ENCODE results near the gene UST.

Gene UST, protein sequence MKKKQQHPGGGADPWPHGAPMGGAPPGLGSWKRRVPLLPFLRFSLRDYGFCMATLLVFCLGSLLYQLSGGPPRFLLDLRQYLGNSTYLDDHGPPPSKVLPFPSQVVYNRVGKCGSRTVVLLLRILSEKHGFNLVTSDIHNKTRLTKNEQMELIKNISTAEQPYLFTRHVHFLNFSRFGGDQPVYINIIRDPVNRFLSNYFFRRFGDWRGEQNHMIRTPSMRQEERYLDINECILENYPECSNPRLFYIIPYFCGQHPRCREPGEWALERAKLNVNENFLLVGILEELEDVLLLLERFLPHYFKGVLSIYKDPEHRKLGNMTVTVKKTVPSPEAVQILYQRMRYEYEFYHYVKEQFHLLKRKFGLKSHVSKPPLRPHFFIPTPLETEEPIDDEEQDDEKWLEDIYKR

DNA sequence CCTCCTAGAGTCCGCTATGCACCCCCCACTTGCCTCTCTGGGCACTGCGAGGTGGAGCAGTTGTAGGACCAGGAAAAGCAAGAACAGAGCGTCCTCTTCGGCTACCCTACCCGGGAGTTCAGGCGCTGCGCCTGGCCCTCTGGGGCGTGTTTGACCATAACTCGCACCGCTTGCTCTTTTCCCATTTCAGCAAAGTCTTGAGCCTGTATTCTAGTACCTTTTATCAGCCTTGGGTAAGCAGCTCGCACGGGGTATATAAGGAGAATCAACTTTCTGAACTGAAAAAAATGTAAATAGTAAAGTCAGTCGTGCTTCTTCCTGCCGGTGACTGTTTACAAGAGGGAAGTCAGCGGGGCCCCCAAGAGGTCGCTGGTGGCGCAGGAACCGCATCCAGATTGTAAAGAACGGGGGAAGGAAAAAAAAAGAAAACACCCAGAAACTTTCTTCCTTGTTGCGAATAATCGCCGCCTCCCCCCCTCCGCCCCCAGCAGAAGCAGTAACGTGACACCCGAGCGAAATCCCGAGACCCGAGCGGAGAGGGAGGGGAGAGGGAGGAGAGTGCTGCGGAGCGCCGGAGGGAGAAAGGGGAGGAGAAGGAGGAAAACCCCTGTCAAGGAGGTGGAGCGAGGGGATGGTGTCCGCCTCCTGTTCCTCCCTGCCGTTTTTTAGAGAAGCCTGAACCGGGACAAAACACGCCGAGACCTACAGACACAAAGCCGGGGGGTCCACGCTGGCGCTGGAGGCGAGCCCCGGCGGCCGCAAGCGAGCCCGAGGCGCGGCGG is at the start of gene UST:
UST (plus strand) TSS at position 668 of the 782 bp plus-strand sequence. CDS start 401 bp downstream, outside the sequence.
- in situ Hi-C loops (cut with MboI; ENCODE audit: low pct_unique_long_range_greater_than_20kb, low sequenced_read_pairs): no loop called here
- DNase-seq: peak; percentile 93

DNA sequence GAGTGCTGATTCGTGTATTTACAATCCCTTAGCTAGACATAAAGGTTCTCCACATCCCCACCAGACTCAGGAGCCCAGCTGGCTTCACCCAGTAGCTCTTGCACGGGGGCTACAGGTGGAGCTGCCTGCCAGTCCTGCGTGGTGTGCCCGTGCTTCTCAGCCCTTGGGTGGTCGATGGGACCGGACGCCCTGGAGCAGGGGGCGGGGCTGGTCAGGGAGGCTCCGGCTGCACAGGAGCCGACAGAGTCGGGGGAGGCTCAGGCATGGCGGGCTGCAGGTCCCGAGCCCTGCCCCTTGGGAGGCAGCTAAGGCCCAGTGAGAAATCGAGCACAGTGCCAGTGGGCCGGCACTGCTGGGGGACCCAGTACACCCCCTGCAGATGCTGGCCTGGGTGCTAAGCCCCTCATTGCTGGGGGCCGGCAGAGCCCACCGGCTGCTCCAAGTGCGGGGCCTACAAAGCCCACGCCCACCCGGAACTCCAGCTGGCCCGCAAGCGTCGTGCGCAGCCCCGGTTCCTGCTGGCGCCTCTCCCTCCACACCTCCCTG is 48.9 kb upstream of the UST start:
- in situ Hi-C loops (cut with MboI; ENCODE audit: low pct_unique_long_range_greater_than_20kb, low sequenced_read_pairs): no loop called here
- DNase-seq: no peak

DNA sequence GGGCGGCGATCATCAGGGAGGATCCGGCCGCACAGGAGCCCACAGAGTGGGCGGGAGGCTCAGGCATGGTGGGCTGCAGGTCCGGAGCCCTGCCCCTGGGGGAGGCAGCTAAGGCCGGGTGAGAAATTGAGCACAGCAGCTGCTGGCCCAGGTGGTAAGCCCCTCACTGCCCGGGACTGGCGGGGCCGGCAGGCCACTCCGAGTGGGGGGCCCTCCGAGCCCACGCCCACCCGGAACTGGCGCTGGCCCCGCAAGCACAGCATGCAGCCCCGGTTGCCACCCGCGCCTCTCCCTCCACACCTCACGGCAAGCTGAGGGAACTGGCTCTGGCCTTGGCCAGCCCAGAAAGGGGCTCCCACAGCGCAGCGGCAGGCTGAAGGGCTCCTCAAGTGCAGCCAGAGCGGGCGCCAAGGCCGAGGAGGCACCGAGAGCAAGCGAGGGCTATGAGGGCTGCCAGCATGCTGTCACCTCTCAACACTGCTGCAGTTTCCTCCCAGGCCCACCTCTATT is 48.1 kb upstream of the UST start:
- in situ Hi-C loops (cut with MboI; ENCODE audit: low pct_unique_long_range_greater_than_20kb, low sequenced_read_pairs): no loop called here
- no peak for DNase-seq

DNA sequence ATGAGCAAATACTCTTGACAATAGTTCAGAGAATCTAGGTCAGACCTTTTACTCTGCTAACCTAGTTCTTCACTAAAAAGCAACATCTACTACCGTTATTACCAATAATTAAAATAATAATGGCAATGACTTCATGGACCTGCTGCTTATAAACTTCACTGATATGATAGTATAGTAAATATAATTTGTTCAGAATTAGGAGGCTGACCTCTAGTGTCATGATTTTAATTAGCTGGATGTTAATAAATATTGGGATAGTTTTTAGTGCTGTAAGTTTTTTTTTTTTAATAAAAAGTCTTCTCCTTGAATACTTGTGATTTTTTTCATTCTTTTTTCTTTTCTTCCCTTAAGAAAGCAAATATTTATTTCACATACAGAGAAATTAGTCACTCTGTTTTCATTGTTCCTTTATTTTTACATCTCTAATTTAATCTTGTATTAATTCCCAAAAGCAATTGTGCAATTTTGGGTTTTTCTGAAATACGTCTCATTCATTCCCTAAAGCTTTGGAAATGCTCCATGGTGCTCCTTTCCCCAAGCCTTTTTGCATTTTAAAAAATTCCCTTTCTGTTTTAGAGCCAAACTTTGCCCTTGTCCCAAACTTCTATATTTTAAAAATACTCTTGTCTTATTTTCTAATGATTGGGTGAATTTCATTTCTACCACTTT is 46.6 kb upstream of the UST start:
- DNase-seq: no peak
- in situ Hi-C loops (cut with MboI; ENCODE audit: low pct_unique_long_range_greater_than_20kb, low sequenced_read_pairs): no loop called here

DNA sequence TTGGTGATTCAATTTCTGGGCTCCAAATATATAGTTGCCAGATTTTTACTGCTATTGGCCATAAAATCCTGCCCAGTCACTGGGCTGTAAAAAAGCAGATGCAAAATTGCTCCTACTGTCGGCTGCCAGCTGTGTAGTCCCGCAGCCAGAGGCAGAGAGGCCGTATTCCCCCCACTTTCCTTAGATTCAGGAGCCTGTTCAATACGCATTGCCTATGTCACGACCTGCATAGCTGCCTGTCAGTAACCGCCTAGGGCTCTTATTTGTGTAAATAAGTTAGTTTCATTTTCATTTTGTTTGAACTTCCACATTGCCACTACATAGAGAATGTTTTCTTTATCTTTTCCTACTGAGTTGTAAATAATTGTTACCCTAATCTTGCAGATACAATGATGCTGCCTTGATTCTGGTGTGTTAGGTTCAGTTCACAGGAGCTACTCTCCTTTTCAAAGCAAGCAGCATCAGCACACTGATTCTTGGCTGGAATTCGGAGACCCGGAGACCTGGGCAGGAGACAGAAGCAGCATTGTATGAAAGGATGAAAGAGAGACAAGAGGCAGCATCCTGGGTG is 46.0 kb upstream of the UST start:
- no peak for DNase-seq
- in situ Hi-C loops (cut with MboI; ENCODE audit: low pct_unique_long_range_greater_than_20kb, low sequenced_read_pairs): no loop called here

DNA sequence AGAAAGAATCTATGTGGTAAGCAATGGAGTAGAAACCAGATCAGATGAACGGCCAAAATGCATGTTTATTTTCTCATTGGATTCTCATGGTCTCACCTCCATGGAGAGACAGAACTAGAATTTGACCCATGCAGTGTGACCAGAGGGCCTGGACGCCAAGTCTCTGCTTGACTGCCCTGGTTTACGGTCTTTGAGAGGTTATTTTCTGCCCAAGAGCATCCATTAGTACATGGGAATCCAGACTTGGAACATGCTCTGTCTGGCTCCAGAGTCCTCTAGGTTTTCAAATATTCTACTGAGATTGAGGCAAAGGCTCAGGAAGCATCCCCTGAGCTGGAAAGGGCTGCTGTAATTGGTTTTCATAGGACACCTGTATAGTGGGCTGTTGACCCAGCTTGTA is 45.5 kb upstream of the UST start:
- in situ Hi-C loops (cut with MboI; ENCODE audit: low pct_unique_long_range_greater_than_20kb, low sequenced_read_pairs): no loop called here

DNA sequence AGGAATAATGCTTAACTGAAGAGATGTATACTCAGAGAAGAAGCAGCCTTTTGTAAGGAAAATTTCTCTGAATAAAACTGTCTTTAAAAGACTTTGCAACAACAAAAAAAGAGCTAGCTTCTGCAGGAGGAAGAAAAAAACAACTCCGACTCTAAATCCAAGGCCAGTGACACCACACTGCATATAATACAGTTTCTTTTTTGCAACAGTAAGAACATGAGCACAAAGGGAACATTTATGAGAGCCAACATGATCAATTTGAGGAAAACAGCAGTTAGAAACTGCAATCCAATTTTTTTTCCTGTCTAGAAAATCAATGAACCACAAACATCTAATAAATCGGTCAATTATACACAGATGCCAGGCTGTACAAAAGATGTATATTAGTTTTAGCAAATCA is 42.9 kb upstream of the UST start:
- DNase-seq: no peak
- in situ Hi-C loops (cut with MboI; ENCODE audit: low pct_unique_long_range_greater_than_20kb, low sequenced_read_pairs): no loop called here

More for the DNA sequence above, 45.5 kb upstream of the UST start:
- DNase-seq: no peak

DNA sequence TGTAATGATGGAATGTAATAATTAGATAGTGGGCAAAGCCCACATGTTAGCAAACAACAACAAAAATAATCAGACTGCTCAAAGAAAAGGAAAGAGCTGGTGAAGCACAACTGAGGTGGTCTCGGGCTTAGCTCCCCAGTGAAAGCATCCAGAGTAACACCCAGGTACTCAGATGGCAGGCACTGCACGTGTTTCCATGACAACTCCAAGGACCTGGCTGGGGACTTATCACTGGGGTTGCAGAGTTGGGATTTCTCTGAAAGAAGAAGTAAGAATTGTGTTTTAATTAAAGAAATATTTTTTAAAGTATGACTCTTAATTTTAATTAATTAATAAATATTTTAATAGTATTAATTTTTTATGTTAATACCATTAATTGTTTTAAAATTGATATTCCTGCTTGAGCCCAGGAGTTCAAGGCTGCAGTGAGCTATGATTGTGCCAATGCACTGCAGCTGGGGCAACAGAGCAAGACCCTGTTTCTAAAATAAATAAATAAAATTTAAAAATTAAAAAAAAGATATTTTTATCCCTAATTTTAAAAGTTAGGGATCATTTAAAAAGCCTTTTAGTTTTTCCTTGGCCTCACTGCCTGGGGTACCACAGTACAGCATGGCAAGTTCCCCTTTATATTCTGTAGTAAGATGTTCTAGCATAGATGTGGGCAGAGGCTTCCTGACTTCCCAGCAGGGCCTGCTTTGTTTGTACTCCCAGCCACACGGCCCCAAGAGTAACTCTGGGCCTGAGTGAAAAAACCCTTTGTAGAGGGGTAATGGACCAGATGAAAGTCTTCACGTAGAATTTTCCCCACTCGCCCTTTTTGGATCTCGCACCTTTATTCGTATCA is 42.2 kb upstream of the UST start:
- in situ Hi-C loops (cut with MboI; ENCODE audit: low pct_unique_long_range_greater_than_20kb, low sequenced_read_pairs): no loop called here
- no peak for DNase-seq

DNA sequence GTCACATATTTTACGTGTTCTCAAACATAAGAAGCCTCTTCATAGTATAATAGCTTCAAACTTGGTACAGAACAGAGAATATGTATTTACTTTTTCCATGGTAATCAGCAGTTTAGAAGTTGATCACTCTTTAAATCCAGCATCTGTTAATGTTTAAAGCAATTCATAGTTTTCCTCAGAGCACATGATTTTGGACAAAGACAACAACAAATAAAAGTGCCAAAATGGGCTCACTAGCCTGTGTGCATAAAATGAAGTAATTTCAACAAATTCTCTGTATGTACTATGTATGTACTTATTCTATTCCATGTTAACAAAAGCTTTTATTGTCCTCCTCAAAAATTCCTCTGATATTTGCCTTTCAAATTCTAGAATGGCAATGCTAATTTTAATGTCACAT is 38.1 kb upstream of the UST start:
- no peak for DNase-seq
- in situ Hi-C loops (cut with MboI; ENCODE audit: low pct_unique_long_range_greater_than_20kb, low sequenced_read_pairs): no loop called here

DNA sequence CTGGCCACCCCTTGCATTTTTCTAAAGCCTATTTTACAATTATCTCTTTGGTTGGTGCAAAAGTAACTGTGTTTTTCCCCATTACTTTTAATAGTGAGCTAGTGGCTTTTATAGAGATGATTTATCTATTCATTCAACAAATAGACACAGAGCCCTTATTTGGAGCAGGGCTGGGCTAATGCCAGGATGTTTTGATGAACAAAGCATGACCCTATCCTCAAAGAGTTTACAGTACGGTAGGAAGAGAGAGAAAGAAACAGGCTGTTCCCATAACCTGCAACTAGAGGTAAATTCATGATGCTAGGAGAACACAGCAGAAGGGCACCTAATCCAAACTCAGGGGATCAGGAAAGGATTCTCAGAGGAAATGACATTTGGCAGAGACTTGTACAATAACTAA is 37.3 kb upstream of the UST start:
- DNase-seq: no peak
- in situ Hi-C loops (cut with MboI; ENCODE audit: low pct_unique_long_range_greater_than_20kb, low sequenced_read_pairs): no loop called here

DNA sequence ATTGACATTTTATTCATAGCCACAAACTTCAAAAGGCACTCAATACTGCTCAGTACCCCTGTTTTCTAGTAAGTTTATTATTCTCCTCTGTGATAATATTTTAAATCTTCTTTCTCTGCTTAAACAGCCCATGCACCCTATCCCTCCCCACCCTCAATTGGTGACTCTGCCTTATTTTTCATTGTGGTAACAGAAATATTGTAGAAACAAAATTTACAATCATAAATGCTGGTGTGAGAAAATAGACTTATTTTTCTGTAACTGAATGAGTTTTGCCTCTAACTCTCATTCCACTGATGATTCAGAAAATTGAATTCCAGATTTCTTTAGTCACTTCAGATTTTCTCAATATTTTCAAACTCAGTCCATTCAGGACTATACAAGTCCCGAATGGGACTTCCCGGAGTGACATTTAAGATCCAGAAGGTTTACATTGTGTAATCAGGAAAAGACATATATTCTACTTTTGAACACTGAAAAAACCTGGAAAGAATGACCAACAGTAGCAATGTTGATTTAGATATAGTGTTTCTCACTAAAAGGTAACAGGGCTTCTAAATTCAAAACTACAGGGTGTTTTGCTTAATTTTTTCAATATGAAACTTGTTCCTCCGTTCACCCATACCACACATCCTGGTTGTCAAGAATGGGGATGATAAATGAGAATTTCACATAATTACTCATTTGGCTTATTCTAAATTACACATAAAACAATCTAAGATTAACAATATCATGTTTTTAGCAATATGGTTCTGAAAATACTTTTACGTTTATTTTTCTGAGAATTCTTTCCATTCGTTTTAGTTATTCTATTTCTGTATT is 34.8 kb upstream of the UST start:
- in situ Hi-C loops (cut with MboI; ENCODE audit: low pct_unique_long_range_greater_than_20kb, low sequenced_read_pairs): no loop called here

DNA sequence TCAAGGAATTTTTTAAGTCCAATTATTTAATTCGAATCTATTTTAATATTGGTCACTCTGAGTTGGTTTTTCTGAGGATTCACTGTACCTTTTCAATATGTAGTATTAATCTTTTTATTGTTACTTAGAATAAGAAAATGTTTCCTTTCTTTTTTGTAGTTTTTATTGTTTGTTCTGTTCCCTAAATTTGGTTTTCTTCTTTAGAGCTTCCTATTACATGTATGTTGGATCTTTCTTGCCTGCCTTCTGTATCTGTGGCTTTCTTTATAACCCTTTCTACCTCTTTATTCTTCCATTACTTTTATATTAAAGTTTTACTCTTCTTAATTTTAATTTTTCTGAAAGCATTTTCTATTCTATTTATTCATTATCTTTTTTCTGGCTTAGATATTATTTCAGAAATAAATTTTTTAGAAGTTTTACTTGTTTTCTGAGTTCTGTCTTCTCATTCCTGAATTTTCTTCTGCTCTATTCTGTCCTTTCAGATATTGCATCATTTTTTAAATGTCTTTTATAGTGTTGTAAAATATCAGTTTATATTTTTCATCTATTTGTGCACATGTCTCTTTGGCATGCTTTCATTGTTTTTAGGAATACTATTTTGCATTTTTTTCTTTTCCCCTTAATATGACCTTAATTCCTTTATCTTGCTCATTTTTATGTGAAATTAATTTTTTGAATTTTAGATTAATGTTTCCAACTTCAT is 33.6 kb upstream of the UST start:
- DNase-seq: no peak
- in situ Hi-C loops (cut with MboI; ENCODE audit: low pct_unique_long_range_greater_than_20kb, low sequenced_read_pairs): no loop called here

More for the DNA sequence above, 34.8 kb upstream of the UST start:
- DNase-seq: no peak

DNA sequence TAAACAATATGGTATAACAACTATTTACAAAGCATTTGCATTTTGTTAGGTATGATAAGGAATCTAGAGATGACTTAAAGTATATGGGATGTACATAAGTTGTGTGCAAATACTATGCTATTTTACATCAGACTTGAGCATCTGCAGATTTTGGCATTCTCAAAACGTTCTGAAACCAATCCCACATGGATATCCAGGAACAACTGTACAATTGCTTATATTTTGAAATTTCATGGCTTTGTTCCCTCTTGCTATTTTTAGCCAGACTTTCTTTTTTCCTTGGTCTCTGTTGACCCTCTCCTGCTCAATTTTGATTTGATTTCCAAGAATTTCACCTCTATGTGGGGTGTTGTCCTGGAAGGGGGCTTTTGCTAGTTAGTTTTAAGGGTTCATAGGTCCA is 32.9 kb upstream of the UST start:
- no peak for DNase-seq
- in situ Hi-C loops (cut with MboI; ENCODE audit: low pct_unique_long_range_greater_than_20kb, low sequenced_read_pairs): no loop called here

DNA sequence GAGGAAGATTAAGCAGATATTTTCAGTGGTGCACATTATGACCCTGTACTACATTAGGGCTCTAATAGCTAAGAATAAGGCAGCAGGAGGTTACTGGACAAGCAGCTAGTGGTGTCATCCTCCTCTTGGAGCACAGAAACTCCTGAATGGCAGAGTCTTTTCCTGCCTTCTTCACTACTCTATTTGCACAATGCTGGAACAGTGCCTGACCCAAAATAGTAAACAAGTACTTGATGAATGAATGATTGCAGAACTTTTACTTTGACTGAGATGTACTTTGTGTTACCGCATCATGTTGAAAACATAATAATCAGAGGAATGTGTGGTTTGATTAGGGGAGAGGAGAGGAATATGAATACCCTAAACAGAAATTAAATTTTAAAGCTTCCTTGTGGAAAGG is 30.0 kb upstream of the UST start:
- no peak for DNase-seq
- in situ Hi-C loops (cut with MboI; ENCODE audit: low pct_unique_long_range_greater_than_20kb, low sequenced_read_pairs): no loop called here

DNA sequence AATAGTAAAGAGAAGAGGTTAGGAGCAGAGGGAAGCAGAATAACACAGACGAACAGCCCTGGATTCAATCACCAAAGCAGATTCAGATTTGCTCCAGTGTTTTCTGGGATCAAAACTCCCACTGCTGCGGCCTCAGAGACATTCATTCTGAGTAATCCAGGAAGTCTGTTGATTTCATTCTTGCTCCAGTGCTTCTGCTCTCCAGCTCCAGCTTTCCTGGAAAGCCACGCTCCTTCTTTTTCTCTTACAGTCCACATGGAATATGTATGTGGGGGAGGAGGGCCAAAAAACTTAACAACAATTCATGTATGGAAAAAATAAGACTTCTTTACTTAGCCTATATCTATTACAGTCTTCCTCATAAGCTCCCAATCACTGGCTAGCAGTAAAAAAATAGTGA is 26.4 kb upstream of the UST start:
- in situ Hi-C loops (cut with MboI; ENCODE audit: low pct_unique_long_range_greater_than_20kb, low sequenced_read_pairs): no loop called here

DNA sequence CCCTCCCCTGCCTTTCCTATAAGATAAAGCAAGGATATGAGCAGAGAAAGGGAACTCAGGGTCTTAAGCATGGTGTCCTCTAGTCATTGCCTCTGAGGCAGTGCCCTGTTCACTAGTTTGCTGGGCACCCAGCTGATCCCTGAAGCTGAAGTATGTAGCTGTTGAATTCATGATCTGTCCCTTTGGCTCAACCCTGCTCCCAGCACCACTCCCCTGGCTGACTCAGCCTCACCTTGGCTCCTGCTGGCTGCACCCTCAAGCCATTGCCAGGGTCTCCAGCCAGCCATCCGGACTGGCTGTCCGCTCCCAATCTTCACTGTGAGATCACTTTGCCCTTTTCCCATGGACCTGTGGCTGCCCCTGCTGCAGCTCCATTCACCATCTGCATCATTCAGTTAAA is 25.9 kb upstream of the UST start:
- DNase-seq: no peak
- in situ Hi-C loops (cut with MboI; ENCODE audit: low pct_unique_long_range_greater_than_20kb, low sequenced_read_pairs): no loop called here

More for the DNA sequence above, 26.4 kb upstream of the UST start:
- DNase-seq: no peak

DNA sequence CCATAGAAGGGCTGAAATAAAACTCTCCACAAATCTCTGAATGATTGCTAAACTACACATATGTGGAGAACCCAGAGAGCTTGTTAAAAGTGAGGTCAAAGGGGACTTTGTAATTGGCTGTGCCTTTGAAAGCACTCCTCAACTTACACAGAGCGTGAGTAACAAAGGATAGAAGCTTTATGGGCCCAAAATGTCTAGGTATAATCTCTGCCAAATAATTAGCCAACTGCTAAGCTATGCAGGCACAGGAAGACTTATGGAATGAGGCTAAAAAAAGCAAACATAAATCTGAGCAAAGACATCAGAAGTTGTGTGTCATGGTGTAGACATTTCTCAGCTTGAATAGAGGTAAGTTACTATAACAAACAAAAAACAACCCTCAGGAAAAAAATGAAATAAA is 23.3 kb upstream of the UST start:
- DNase-seq: no peak
- in situ Hi-C loops (cut with MboI; ENCODE audit: low pct_unique_long_range_greater_than_20kb, low sequenced_read_pairs): no loop called here

Measured in KBM-7 (cell line).